Measurements from ENCODE around the gene LMBR1L. TPM values are rescaled to one million over a fixed set of nuclear protein-coding genes. Genes with fewer than 3 reads are reported as not detected.

Gene LMBR1L, protein sequence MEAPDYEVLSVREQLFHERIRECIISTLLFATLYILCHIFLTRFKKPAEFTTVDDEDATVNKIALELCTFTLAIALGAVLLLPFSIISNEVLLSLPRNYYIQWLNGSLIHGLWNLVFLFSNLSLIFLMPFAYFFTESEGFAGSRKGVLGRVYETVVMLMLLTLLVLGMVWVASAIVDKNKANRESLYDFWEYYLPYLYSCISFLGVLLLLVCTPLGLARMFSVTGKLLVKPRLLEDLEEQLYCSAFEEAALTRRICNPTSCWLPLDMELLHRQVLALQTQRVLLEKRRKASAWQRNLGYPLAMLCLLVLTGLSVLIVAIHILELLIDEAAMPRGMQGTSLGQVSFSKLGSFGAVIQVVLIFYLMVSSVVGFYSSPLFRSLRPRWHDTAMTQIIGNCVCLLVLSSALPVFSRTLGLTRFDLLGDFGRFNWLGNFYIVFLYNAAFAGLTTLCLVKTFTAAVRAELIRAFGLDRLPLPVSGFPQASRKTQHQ
- total RNA-seq, result 10 to 100 TPM; 43.5 to 50.9 TPM

DNA sequence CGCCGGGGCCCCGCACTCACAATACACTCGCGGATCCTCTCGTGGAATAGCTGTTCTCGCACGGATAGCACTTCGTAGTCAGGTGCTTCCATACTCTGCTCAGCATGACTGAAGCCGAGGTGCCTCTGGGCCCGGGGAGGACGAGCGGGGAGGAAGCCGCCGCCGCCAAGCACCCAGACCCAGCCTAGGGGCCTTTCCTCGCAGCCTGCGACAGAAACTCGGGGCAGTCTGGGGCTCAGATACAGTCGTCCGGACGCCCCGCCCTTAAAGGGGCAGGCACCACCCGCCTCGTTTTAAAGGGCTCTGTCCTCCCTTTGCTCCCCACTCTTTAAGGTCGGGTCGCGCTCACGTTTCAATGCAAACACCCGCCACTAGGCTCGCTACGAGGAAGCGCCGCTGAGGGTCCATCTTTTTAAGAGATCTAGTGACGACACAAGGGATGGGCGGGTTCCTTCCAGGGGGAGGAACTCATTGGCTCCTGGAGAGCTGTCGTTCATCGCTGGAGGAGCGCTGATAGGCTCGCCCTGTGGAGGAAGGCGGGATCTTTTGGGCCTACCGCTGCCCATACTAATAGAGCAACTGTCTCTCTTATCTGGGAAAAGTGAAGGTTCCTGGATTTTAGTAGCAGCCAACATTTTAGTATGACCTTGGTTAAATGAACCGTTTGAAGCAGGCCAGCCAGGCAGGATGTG lies at the start of gene LMBR1L:
TSS of gene LMBR1L (minus strand) at position 384 of the 692 bp plus-strand sequence. CDS start at position 92, 292 bp downstream.
- POLR2A ChIA-PET, result interaction anchor here (0.6 to 8.4 kb wide), 8 partner anchors 9 to 153 kb away, joined by 3 to 85 read pairs (median 4); partner anchors contain the start of gene TUBA1B
- H3K27me3 Mint-ChIP-seq, result no peaks in the 10 kb centered on the region
- no peaks in the 10 kb centered on the region for H3K9me3 Mint-ChIP-seq
- intact Hi-C loops (cut with micrococcal nuclease), result no loop called here
- peaks cover 35% of the 10 kb centered on the region for H3K4me1 Mint-ChIP-seq (ENCODE audit: low read depth)
- DNase-seq (peak; percentile 99), ATAC-seq (peak; percentile 99)
- TF ChIP-seq, protein P1, sequence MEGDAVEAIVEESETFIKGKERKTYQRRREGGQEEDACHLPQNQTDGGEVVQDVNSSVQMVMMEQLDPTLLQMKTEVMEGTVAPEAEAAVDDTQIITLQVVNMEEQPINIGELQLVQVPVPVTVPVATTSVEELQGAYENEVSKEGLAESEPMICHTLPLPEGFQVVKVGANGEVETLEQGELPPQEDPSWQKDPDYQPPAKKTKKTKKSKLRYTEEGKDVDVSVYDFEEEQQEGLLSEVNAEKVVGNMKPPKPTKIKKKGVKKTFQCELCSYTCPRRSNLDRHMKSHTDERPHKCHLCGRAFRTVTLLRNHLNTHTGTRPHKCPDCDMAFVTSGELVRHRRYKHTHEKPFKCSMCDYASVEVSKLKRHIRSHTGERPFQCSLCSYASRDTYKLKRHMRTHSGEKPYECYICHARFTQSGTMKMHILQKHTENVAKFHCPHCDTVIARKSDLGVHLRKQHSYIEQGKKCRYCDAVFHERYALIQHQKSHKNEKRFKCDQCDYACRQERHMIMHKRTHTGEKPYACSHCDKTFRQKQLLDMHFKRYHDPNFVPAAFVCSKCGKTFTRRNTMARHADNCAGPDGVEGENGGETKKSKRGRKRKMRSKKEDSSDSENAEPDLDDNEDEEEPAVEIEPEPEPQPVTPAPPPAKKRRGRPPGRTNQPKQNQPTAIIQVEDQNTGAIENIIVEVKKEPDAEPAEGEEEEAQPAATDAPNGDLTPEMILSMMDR (IDR thresholded peaks at IDR 0.05), result peak; percentile 50
- H3K4me3 Mint-ChIP-seq, result peak within 1 kb of the TSS; percentile 87
- CTCF ChIA-PET, result interaction anchor here (0.9 to 10.8 kb wide), 10 partner anchors 9 to 52 kb away, joined by 3 to 98 read pairs (median 4); partner anchors contain the start of gene RHEBL1
- peaks cover 2% of the 10 kb centered on the region for H3K36me3 Mint-ChIP-seq (ENCODE audit: low read depth)
- peak within 1 kb of the TSS; percentile 97 for H3K27ac Mint-ChIP-seq

DNA sequence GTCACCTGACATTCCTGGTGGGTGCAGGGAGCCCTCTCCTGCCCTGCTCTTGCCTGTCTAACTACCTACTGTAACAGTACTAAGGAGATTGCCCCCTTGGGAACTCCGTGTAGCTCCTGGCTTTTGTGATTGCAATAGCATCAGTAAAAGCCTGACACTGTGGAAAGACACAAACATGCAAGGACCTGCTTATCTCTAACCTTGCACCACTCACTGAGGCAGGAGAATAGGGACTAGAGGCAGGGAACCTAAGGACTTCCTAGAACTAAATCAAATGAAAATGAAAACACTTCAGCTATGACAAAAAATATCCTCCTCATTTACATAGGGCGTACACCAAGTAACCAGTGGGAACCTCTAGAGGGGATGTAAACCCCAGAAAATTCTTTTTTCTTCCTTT lies 49.8 kb upstream of the LMBR1L start:
- Mint-ChIP-seq H3K4me3 (no peak overlapping the region), H3K4me1 (ENCODE audit: low read depth) (no peaks in the 10 kb centered on the region), H3K36me3 (ENCODE audit: low read depth) (no peaks in the 10 kb centered on the region), H3K9me3 (no peaks in the 10 kb centered on the region), H3K27me3 (no peaks in the 10 kb centered on the region), H3K27ac (no peak overlapping the region)
- ChIA-PET POLR2A (no interaction called here), CTCF (no interaction called here)
- TF ChIP-seq, protein P1 (IDR thresholded peaks at IDR 0.05), result no peak
- intact Hi-C loops (cut with micrococcal nuclease), result no loop called here
- no peak for ATAC-seq
- no peak for DNase-seq

DNA sequence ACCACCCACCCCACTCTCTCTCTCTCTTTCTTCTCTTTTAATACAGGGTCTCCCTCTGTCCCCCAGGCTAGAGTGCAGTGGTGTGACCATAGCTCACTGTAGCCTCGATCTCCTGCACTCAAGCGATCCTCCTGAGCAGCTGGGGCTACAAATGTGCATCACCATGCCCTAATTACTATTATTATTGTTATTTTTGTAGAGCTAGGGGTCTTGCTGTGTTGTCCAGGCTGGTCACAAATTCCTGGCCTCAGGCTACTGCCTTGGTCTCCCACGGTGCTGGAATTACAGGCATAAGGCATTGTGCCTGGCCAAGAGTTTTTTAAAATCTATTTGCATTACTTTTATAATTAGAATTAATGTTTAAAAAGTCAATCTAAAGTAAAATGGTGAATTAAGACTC lies 43.6 kb upstream of the LMBR1L start:
- H3K9me3 Mint-ChIP-seq, result no peaks in the 10 kb centered on the region
- no peak overlapping the region for H3K4me3 Mint-ChIP-seq
- H3K4me1 Mint-ChIP-seq (ENCODE audit: low read depth), result peaks cover 2% of the 10 kb centered on the region
- no peak overlapping the region for H3K27ac Mint-ChIP-seq
- ATAC-seq, result no peak
- no peaks in the 10 kb centered on the region for H3K27me3 Mint-ChIP-seq
- TF ChIP-seq, protein P1 (IDR thresholded peaks at IDR 0.05), result no peak
- POLR2A ChIA-PET, result interaction anchor here (1.1 kb wide), 1 partner anchor 23 kb away, joined by 4 read pairs; the partner anchor contains the start of gene TUBA1B
- DNase-seq, result no peak
- H3K36me3 Mint-ChIP-seq (ENCODE audit: low read depth), result peaks cover 3% of the 10 kb centered on the region
- CTCF ChIA-PET, result no interaction called here
- intact Hi-C loops (cut with micrococcal nuclease), result no loop called here

DNA sequence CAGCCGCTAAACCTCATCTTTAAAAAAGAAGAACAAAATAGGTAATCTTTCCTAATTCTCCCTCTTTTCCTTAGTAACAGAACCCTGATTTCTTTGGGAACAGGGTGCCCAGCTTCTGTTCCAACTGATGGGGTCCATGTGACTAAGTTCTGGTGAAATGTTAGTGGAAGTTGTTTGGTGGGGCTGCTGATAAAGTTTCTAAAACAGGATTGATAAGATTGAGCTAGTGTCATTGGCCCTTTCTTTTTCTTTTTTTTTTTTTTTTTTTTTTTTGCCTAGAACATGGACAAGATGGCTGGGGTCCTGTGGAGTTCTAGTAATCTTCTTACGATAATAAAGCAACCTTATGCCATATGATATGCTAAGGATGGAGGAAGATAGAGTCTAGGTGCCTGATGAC lies 36.7 kb upstream of the LMBR1L start:
- ChIA-PET CTCF (interaction anchor here (1.1 kb wide), 3 partner anchors 15 to 30 kb away, joined by 3 read pairs; no protein-coding TSS in a partner anchor), POLR2A (interaction anchor here (4.5 kb wide), 1 partner anchor 16 kb away, joined by 26 read pairs; the partner anchor contains the start of gene TUBA1B)
- H3K4me3 Mint-ChIP-seq, result no peak overlapping the region
- DNase-seq (no peak), ATAC-seq (no peak)
- TF ChIP-seq, protein P1 (IDR thresholded peaks at IDR 0.05), result no peak
- no peak overlapping the region for H3K27ac Mint-ChIP-seq
- H3K9me3 Mint-ChIP-seq, result no peaks in the 10 kb centered on the region
- H3K27me3 Mint-ChIP-seq, result no peaks in the 10 kb centered on the region
- intact Hi-C loops (cut with micrococcal nuclease), result no loop called here
- H3K4me1 Mint-ChIP-seq (ENCODE audit: low read depth), result peaks cover 2% of the 10 kb centered on the region
- peaks cover 3% of the 10 kb centered on the region for H3K36me3 Mint-ChIP-seq (ENCODE audit: low read depth)
